Endometrial microvascular endothelial cells (primary cell): ENCODE measurements around the gene EPB41L3. TPM values are rescaled to one million over a fixed set of nuclear protein-coding genes. Genes with fewer than 3 reads are reported as not detected.

Experiments used
- in situ Hi-C: cut with HindIII; loops from 2 replicates; pipeline ENCODE4 v1.10.0; 2017; ENCODE audit warnings: low sequenced_read_pairs, low pct_unique_long_range_greater_than_20kb; ENCODE audit errors: inconsistent ontology term
- total RNA-seq: library from RNA; depleted of rRNA; stranded (reverse); fragments of >200 nt; gene quantifications from one replicate; pipeline ENCODE4 v1.2.3, GENCODE V29; 2015; ENCODE audit errors: inconsistent ontology term

EPB41L3 gene
- total RNA-seq, 1 donor from 2014 or later, result 7.9 TPM

DNA sequence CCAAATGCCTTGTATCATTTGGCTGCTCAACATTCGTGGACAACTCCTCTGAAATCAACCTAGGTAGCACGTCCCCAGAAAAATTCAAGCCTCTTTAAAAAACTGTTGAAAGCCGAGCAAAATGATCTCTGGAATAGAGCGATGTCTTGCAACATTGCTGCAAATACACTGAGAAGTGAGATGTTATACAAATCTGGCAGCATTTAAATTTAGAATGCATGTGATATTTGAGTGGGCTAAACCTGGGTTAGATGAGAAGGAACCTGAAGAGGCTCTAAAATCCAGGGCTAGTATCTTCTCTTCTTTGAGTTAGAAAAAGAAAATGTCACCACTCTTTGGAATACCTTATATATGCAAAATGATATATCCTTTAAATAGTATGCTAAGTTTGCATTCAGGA lies 166.8 kb downstream of the EPB41L3 start:
- in situ Hi-C loops, result no loop called here

DNA sequence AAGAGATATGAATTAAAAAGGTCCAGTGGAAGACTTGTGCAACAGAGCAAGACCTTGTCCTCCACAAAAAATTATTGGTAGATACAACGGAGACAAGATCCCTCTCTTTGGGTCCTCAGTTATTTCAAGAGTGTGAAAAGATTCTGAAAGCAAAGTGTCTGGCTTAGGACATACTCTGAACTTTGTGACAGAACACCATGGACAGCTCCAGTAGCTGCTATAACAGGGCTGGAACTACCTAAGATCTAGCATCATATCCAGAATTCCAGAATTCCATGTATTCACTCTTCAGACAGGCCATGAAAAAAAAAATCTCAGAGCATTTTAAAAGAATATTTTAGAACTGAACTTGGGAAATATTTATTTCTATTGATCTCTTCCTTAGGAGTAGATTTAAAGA lies 173.5 kb downstream of the EPB41L3 start:
- in situ Hi-C loops, result no loop called here

GRCh38 chr18:5369513-5369912 lies 174.3 kb downstream of the EPB41L3 start:
- in situ Hi-C loops, result no loop called here

- in situ Hi-C loops, result no loop called here
These were observed 178.4 kb downstream of the EPB41L3 start for GRCh38 chr18:5365443-5365842.

DNA sequence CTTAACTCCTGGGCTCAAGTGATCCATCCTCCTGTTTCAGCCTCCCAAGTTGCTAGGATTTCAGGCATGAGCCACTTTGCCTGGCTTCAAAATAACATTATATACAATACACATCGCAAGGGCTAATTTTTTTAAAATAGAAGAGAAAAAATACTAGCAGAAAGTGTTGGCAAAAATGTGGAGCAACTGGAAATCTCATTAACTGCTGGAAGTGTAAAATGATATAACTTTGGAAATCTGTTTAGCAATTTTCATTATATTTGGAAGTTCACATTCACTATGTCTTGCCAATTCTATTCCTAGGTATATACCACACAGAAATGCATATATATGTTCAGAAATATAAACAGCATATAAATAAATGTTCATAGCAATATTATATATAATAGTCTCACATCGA lies 193.2 kb downstream of the EPB41L3 start:
- in situ Hi-C loops, result no loop called here

Other genes with a start within 250 kb of the EPB41L3 start
- 11.4 TPM for gene ZBTB14, start 248.3 kb downstream of the EPB41L3 start, total RNA-seq